HepG2 (cell line): ENCODE results near the gene MAP1LC3B. TPM values are rescaled to one million over a fixed set of nuclear protein-coding genes. Genes with fewer than 3 reads are reported as not detected.

Source experiments
- AHDC1 ChIP-seq: sonication (generic); formaldehyde crosslinking; IDR thresholded peaks from 2 replicates; pipeline ENCODE4 v1.5.1; 2020; ENCODE audit warnings: mild to moderate bottlenecking, missing genetic modification reagents, borderline replicate concordance
- CHD4 ChIP-seq: fragments of 200-600 bp; sonication (generic); IDR thresholded peaks from 2 replicates; pipeline ENCODE4 v1.7.0; 2017; ENCODE audit warnings: mild to moderate bottlenecking, low read length, borderline replicate concordance
- FOXP1 ChIP-seq, 2 experiments: fragments of 450-650 bp in 1 of 2; IDR thresholded peaks; 2 replicates each; pipeline ENCODE4 v1.6.1; 2017 to 2018; ENCODE audit warnings: antibody characterized with exemption in 1 of 2
- HNF4A ChIP-seq: sonication (generic); formaldehyde crosslinking; IDR thresholded peaks from 2 replicates; pipeline ENCODE4 v1.4.0; 2020; ENCODE audit warnings: missing genetic modification reagents
- KAT7 ChIP-seq: IDR thresholded peaks from 2 replicates; pipeline ENCODE4 v1.6.1; 2018; ENCODE audit warnings: borderline replicate concordance, missing compliant biosample characterization
- ONECUT2 ChIP-seq: sonication (generic); formaldehyde crosslinking; IDR thresholded peaks from 2 replicates; pipeline ENCODE4 v1.4.0; 2020; ENCODE audit warnings: missing genetic modification reagents
- RARA ChIP-seq: IDR thresholded peaks from 2 replicates; pipeline ENCODE4 v1.6.1; 2016; ENCODE audit warnings: missing genetic modification reagents, missing compliant biosample characterization
- SMARCE1 ChIP-seq: fragments of 450-650 bp; IDR thresholded peaks from 2 replicates; pipeline ENCODE4 v1.6.1; 2017; ENCODE audit warnings: borderline replicate concordance
- TP53 ChIP-seq: sonication (generic); formaldehyde crosslinking; conservative IDR thresholded peaks from 2 replicates; pipeline ENCODE4 v1.4.0; 2020; ENCODE audit warnings: missing genetic modification reagents
- YEATS4 ChIP-seq: sonication (generic); formaldehyde crosslinking; IDR thresholded peaks from 2 replicates; pipeline ENCODE4 v1.4.0; 2020; ENCODE audit warnings: missing genetic modification reagents, borderline replicate concordance
- ZNF281 ChIP-seq: sonication (generic); formaldehyde crosslinking; IDR thresholded peaks from 2 replicates; pipeline ENCODE4 v1.4.0; 2020; ENCODE audit warnings: missing genetic modification reagents, borderline replicate concordance
- ZNF383 ChIP-seq: sonication (generic); formaldehyde crosslinking; IDR thresholded peaks from 2 replicates; pipeline ENCODE4 v1.4.0; 2020; ENCODE audit warnings: missing genetic modification reagents, mild to moderate bottlenecking, borderline replicate concordance
- ZNF660 ChIP-seq: sonication (generic); formaldehyde crosslinking; IDR thresholded peaks from 2 replicates; pipeline ENCODE4 v1.5.1; 2020; ENCODE audit warnings: mild to moderate bottlenecking, low read depth, missing genetic modification reagents, borderline replicate concordance
- polyA plus RNA-seq, 8 experiments: library from polyadenylated mRNA; depleted of rRNA in 3 of 8; stranded (reverse) in 7 of 8; unstranded in 1 of 8; fragments of >200 nt; fragmentation: Illumina TruSeq in 4 of 8; extraction: Trizol in 4 of 8; gene quantifications; 2 replicates each; pipeline versions ENCODE4 v1.2.1 to v1.2.3, GENCODE V29; 2011 to 2016; ENCODE audit warnings: low read depth in 4 of 8, missing spikeins in 1 of 8, mixed read lengths in 1 of 8; ENCODE audit not compliant: insufficient read depth in 1 of 8
- total RNA-seq, 5 experiments: library from RNA; depleted of rRNA; stranded (reverse); fragments of >200 nt; fragmentation: Illumina TruSeq; extraction: Trizol; gene quantifications; 2 replicates each; pipeline ENCODE4 v1.2.3, GENCODE V29; 2016; ENCODE audit warnings: low read depth in 1 of 5

The MAP1LC3B gene
- total and polyA plus RNA-seq, 2 of the 13 experiments (the other 11 are each of a cell fraction or from before 2014, with no cell fraction given), result 15.7 to 37.4 TPM

- TF ChIP-seq ZNF281 (CRISPR knock-in tag) (peak; percentile 93), TP53 (no peak), KAT7 (0 out of 2 replicates have a peak, but pooled peaks have one; percentile 4), RARA (CRISPR knock-in tag) (peak; percentile 86), ZNF383 (no peak), YEATS4 (0 out of 2 replicates have a peak, but pooled peaks have one; percentile 26), FOXP1 (IDR thresholded peaks at IDR 0.05) (no peak), FOXP1 (CRISPR knock-in tag; IDR thresholded peaks at IDR 0.05) (peak; percentile 47), SMARCE1 (no peak), CHD4 (no peak), ZNF660 (CRISPR knock-in tag) (no peak), ONECUT2 (CRISPR knock-in tag) (peak; percentile 97), AHDC1 (peak; percentile 36; the same call in 1 of the 2 replicates), HNF4A (CRISPR knock-in tag) (peak; percentile 56; the same call in 1 of the 2 replicates)
- TF ChIP-seq, all 625 proteins: peak for 51
Observed at GRCh38 chr16:87389245-87389644, 2.9 kb upstream of the MAP1LC3B start (continued).
